DND-41 (cell line): ENCODE results near the gene RFLNA.

Source experiments
- ATAC-seq: fragments of 200-7000 bp; cut with Tn5 transposase; 3 replicates; pipeline ENCODE4 v1.9.1; 2021; ENCODE audit warnings: low read depth; ENCODE audit not compliant: insufficient read depth
- DNase-seq: peaks from one replicate; pipeline ENCODE4 v3.0.0-alpha.2; 2020
- H2AFZ ChIP-seq: 2 replicates; pipeline ENCODE4 v1.6.0; 2012; ENCODE audit warnings: low read depth, low read length
- H3K27ac ChIP-seq: 2 replicates; pipeline ENCODE4 v1.5.1; 2012; ENCODE audit warnings: low read length, inconsistent platforms
- H3K27me3 ChIP-seq: fragments of 200-600 bp; sonication (generic); 2 replicates; pipeline ENCODE4 v1.6.0; 2012; ENCODE audit warnings: low read length, mild to moderate bottlenecking, inconsistent platforms; ENCODE audit not compliant: insufficient read depth, poor library complexity
- H3K36me3 ChIP-seq: 2 replicates; pipeline ENCODE4 v1.5.1; 2012; ENCODE audit warnings: low read length, inconsistent platforms; ENCODE audit not compliant: insufficient read depth
- H3K4me1 ChIP-seq: 2 replicates; pipeline ENCODE4 v1.5.1; 2012; ENCODE audit warnings: mild to moderate bottlenecking, low read length; ENCODE audit not compliant: insufficient read depth
- H3K4me2 ChIP-seq: 2 replicates; pipeline ENCODE4 v1.6.0; 2012; ENCODE audit warnings: mild to moderate bottlenecking, moderate library complexity, low read length, inconsistent platforms; ENCODE audit not compliant: insufficient read depth
- H3K4me3 ChIP-seq, 2 experiments: fragments of 200-600 bp in 1 of 2; shearing (Covaris generic) in 1 of 2; 2 replicates each; pipeline ENCODE4 v1.5.1; 2012 to 2016; ENCODE audit warnings: inconsistent platforms in 2 of 2, low read length in 2 of 2, mild to moderate bottlenecking in 2 of 2, low read depth in 1 of 2, moderate library complexity in 1 of 2
- H3K79me2 ChIP-seq: 2 replicates; pipeline ENCODE4 v1.6.0; 2012; ENCODE audit warnings: low read length, inconsistent platforms; ENCODE audit not compliant: insufficient read depth
- H3K9ac ChIP-seq: 2 replicates; pipeline ENCODE4 v1.6.0; 2012; ENCODE audit warnings: low read depth, mild to moderate bottlenecking, inconsistent platforms, low read length, moderate library complexity
- H3K9me3 ChIP-seq: 2 replicates; pipeline ENCODE4 v1.5.1; 2012; ENCODE audit warnings: low read length, moderate library complexity, mild to moderate bottlenecking, inconsistent platforms; ENCODE audit not compliant: insufficient read depth, severe bottlenecking
- H4K20me1 ChIP-seq: 2 replicates; pipeline ENCODE4 v1.6.0; 2012; ENCODE audit warnings: low read length; ENCODE audit not compliant: insufficient read depth
- EZH2 ChIP-seq: IDR thresholded peaks from 3 replicates; pipeline ENCODE4 v1.6.1; 2012; ENCODE audit warnings: borderline replicate concordance, low read depth, mild to moderate bottlenecking, moderate library complexity, low read length, inconsistent platforms; ENCODE audit not compliant: severe bottlenecking
- TF ChIP-seq, protein P1 (sequence below): IDR thresholded peaks from 2 replicates; pipeline ENCODE4 v1.5.1; 2012; ENCODE audit warnings: borderline replicate concordance, low read length, moderate library complexity, mild to moderate bottlenecking; ENCODE audit not compliant: poor library complexity, severe bottlenecking; ENCODE audit errors: extremely low read depth

RFLNA gene

DNA sequence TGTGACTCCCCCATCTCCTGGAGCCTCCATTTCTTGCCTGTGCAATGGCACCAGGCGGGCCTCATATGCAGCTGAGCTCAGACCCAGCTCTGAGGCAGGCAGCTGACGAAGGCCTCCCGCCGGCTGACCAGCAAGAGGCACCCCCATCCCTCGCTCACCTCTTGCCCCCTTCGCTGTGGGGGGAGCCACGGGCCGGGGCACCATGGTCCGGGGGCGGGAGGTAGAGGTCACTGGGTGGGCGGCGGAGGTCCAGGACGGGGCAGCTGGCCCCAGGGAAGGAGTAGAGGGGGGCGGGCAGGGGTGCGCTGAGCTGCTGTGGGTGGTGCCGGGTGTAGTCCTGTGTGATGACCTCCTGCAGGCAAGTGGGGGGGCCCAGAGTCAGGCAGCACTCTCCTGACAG lies 39.4 kb downstream of the RFLNA start:
- no peaks in the 10 kb centered on the region for H3K79me2 ChIP-seq
- no peaks in the 10 kb centered on the region for H3K9me3 ChIP-seq
- 0 out of 2 replicates have a peak, but pooled peaks cover 5% of the 10 kb centered on the region for H4K20me1 ChIP-seq
- peaks cover 82% of the 10 kb centered on the region for H3K36me3 ChIP-seq
- no peaks in the 10 kb centered on the region for H3K27me3 ChIP-seq
- no peak overlapping the region for H3K27ac ChIP-seq
- TF ChIP-seq EZH2: no peak
- TF ChIP-seq, protein P1, sequence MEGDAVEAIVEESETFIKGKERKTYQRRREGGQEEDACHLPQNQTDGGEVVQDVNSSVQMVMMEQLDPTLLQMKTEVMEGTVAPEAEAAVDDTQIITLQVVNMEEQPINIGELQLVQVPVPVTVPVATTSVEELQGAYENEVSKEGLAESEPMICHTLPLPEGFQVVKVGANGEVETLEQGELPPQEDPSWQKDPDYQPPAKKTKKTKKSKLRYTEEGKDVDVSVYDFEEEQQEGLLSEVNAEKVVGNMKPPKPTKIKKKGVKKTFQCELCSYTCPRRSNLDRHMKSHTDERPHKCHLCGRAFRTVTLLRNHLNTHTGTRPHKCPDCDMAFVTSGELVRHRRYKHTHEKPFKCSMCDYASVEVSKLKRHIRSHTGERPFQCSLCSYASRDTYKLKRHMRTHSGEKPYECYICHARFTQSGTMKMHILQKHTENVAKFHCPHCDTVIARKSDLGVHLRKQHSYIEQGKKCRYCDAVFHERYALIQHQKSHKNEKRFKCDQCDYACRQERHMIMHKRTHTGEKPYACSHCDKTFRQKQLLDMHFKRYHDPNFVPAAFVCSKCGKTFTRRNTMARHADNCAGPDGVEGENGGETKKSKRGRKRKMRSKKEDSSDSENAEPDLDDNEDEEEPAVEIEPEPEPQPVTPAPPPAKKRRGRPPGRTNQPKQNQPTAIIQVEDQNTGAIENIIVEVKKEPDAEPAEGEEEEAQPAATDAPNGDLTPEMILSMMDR: no peak
- no peak overlapping the region for H3K4me3 ChIP-seq
- DNase-seq (no peak), ATAC-seq (no peak)
- no peaks in the 10 kb centered on the region for H3K4me1 ChIP-seq
- H3K4me2 ChIP-seq: no peak overlapping the region
- no peak overlapping the region for H2AFZ ChIP-seq
- no peak overlapping the region for H3K9ac ChIP-seq

DNA sequence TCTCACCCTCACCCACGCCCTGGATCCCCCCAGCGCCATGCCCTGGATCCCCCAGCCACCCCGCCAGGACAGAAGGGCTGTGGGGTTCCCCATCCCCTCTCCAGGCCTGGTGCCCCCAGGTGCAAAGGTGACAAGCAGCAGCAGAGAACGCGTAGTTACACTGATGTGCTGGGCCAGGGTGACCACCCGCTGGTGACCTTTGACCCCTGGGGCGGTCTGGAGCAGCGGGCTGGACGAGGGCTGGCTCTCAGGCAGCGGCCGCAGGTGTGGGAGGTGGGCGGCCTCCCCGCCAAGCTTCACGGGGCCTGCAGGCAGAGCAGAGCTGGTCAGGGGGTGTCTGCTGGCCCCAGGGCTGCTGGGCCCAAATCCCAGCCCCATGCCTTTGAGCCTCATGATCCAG lies 40.1 kb downstream of the RFLNA start:
- DNase-seq (no peak), ATAC-seq (no peak)
- no peak overlapping the region for H3K9ac ChIP-seq
- no peaks in the 10 kb centered on the region for H3K9me3 ChIP-seq
- TF ChIP-seq, protein P1: no peak
- TF ChIP-seq EZH2: no peak
- no peak overlapping the region for H3K4me2 ChIP-seq
- no peaks in the 10 kb centered on the region for H3K4me1 ChIP-seq
- H3K27ac ChIP-seq: no peak overlapping the region
- no peaks in the 10 kb centered on the region for H3K27me3 ChIP-seq
- H3K79me2 ChIP-seq: no peaks in the 10 kb centered on the region
- 0 out of 2 replicates have a peak, but pooled peaks cover 5% of the 10 kb centered on the region for H4K20me1 ChIP-seq
- H3K4me3 ChIP-seq: no peak overlapping the region
- H2AFZ ChIP-seq: no peak overlapping the region
- H3K36me3 ChIP-seq: peaks cover 77% of the 10 kb centered on the region

- Histone ChIP-seq H3K9me3 (no peaks in the 10 kb centered on the region), H3K4me1 (no peaks in the 10 kb centered on the region), H3K27ac (no peak overlapping the region), H3K4me3 (no peak overlapping the region), H2AFZ (no peak overlapping the region), H3K36me3 (peaks cover 77% of the 10 kb centered on the region), H4K20me1 (0 out of 2 replicates have a peak, but pooled peaks cover 7% of the 10 kb centered on the region), H3K27me3 (no peaks in the 10 kb centered on the region), H3K4me2 (no peak overlapping the region), H3K79me2 (no peaks in the 10 kb centered on the region), H3K9ac (no peak overlapping the region)
- ATAC-seq: no peak
- DNase-seq: no peak
- TF ChIP-seq EZH2: no peak
- TF ChIP-seq, protein P1: no peak
Measured at GRCh38 chr12:124335426-124336183, 40.7 kb downstream of the RFLNA start.
